ENCODE data around the gene GFPT2.

Gene GFPT2

DNA sequence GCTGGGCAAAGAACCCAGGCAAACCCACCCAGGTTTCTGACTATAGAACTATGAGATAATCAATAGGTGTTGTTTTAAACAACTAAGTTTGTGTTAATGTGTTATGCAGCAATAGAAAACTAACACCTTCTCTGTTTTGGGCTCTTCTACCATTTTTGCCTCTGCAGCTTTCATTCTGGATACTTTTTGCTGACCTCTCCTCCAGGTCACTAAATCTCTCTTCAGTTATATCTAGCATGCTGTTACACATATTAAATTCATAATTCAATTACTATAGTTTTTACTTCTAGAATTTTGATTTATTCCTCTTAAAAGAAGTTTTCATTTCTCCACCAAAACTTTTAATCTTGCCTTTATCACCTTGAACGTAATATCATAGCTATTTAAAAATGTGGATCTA is 78.4 kb downstream of the GFPT2 start:
- DNase-seq (ENCODE audit: low spot score), result no peak
- TF ChIP-seq, protein P1, sequence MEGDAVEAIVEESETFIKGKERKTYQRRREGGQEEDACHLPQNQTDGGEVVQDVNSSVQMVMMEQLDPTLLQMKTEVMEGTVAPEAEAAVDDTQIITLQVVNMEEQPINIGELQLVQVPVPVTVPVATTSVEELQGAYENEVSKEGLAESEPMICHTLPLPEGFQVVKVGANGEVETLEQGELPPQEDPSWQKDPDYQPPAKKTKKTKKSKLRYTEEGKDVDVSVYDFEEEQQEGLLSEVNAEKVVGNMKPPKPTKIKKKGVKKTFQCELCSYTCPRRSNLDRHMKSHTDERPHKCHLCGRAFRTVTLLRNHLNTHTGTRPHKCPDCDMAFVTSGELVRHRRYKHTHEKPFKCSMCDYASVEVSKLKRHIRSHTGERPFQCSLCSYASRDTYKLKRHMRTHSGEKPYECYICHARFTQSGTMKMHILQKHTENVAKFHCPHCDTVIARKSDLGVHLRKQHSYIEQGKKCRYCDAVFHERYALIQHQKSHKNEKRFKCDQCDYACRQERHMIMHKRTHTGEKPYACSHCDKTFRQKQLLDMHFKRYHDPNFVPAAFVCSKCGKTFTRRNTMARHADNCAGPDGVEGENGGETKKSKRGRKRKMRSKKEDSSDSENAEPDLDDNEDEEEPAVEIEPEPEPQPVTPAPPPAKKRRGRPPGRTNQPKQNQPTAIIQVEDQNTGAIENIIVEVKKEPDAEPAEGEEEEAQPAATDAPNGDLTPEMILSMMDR (IDR thresholded peaks at IDR 0.05; ENCODE audit: extremely low read depth, missing control alignments), result no peak

DNA sequence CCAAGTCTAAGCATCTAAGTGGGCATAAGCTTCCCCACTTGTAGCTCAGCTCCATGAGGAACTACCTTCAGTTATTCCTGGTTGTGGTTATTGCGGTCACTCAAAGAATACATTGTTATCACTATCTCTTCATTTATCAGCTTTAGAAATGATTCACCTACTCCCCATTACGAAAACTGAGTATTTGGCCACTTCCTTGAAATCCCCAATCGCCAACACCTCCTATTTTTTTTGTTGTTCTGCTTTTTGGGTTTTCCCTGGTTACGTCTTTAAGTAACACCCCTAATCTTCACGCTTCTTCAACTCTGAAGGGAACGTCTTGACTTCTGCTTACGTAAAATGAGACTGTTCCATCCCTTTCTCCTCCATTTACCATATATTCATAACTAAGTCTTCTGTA is 81.9 kb downstream of the GFPT2 start:
- TF ChIP-seq, protein P1 (IDR thresholded peaks at IDR 0.05; ENCODE audit: extremely low read depth, missing control alignments), result no peak
- DNase-seq (ENCODE audit: low spot score), result no peak

DNA sequence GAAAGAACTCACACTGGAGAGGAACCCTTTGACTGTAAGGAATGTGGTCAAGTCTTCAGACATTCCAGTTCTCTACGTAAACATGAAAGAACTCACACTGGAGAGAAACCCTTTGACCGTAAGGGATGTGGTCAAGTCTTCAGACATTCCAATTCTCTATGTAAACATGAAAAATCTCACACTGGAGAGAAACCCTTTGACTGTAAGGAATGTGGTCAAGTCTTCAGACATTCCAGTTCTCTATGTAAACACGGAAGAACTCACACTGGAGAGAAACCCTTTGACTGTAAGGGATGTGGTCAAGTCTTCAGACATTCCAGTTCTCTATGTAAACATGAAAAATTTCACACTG is 93.9 kb downstream of the GFPT2 start:
- TF ChIP-seq, protein P1 (IDR thresholded peaks at IDR 0.05; ENCODE audit: extremely low read depth, missing control alignments), result no peak
- no peak for DNase-seq (ENCODE audit: low spot score)

DNA sequence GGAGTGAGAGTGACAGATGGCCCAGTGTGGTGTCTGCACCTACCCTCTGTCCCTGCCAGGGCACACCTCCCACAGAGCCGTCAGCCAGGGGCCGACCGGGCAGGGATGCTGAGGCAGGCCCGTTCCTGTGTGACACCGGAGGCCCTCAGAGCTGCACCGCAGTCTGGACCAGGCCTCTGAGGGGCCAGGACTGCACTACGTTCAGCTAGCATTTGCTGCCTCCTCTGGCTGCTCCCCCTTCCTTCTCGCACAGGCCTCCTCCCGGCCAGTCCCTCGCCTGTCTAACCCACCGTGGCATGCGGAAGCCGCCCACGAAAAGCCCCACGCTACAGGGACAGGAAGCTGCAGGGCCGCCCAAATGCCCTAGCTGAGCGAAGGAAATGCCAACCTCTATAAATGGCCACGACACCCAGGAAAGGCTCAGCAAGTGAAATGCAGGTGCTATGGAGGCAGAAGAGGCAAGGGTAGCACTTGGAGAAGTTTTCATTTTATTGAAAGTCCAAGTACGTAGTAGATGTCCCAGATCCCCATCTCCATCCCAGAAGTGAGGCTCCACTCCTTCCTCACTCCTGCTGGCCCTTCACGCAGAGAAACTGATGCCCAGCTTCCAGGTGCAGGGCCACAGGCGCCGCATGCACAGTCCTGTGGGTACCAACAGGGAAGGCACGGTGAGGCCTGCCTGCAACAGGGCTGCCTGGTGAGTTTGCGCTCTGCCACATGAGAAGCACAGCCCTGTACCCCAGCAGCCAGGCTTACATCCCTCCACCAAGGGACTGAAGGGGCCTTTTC is 99.9 kb downstream of the GFPT2 start:
- no peak for DNase-seq (ENCODE audit: low spot score)
- TF ChIP-seq, protein P1 (IDR thresholded peaks at IDR 0.05; ENCODE audit: extremely low read depth, missing control alignments), result no peak

DNA sequence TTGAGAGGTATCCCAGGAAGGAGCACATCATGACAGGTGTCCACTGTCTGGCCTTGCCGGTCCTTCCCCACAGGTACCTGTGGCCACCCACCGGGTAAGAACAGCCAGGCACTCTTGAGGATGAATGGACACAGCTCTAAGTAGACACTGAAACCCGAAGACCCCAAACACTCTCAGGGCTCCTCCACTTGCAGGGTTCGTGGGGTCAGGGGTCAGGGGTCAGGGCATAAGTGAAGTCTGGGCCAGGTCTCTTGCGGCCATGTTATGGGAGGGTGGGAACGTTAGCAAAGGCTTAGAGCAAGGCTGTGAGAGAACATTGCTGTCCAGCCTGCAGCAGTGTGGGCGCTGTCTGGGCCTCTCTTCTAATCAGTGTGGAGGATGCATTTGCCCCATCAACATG is 101.2 kb downstream of the GFPT2 start:
- DNase-seq (ENCODE audit: low spot score), result no peak
- TF ChIP-seq, protein P1 (IDR thresholded peaks at IDR 0.05; ENCODE audit: extremely low read depth, missing control alignments), result no peak

DNA sequence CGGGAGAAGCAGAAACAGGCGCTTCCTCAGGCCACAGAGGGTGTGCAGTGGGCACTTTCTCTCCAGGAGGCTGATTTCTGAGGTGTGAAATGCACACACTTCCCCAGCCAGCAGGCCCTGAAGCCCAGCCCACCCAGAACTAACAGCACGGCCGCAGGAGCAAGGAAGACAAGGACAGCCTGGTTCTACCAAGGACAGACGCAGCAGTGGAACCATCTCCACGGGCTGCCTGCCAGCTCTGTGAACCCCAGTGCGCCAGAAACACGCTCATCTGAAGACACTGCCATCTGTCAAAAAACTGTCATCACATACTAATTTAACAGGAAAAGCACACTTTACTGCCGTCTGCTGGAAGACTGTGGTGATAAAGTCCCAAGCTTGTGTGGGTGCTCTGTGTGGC is 102.0 kb downstream of the GFPT2 start:
- DNase-seq (ENCODE audit: low spot score), result no peak
- TF ChIP-seq, protein P1 (IDR thresholded peaks at IDR 0.05; ENCODE audit: extremely low read depth, missing control alignments), result no peak
